Measurements from ENCODE around the gene GPD1L.

The GPD1L gene

GRCh38 chr3:32138545-32139104 lies 32.2 kb downstream of the GPD1L start:
- Histone ChIP-seq H3K36me3 (ENCODE audit: insufficient read depth, low read length) (no peaks in the 10 kb centered on the region), H3K4me1 (ENCODE audit: insufficient read depth, low read length) (no peaks in the 10 kb centered on the region), H3K9me3 (ENCODE audit: control insufficient read depth, insufficient read depth, low read length) (no peaks in the 10 kb centered on the region), H3K9ac (ENCODE audit: low read depth, low read length) (no peak overlapping the region)

GRCh38 chr3:32140943-32141342 lies 34.5 kb downstream of the GPD1L start:
- no peak overlapping the region for H3K9ac ChIP-seq (ENCODE audit: low read depth, low read length)
- no peaks in the 10 kb centered on the region for H3K4me1 ChIP-seq (ENCODE audit: insufficient read depth, low read length)

GRCh38 chr3:32143849-32144757 lies 37.7 kb downstream of the GPD1L start:
- H3K36me3 ChIP-seq (ENCODE audit: insufficient read depth, low read length): no peaks in the 10 kb centered on the region
- no peaks in the 10 kb centered on the region for H3K9me3 ChIP-seq (ENCODE audit: control insufficient read depth, insufficient read depth, low read length)
- peaks cover 22% of the 10 kb centered on the region for H3K4me1 ChIP-seq (ENCODE audit: insufficient read depth, low read length)
- no peak overlapping the region for H3K9ac ChIP-seq (ENCODE audit: low read depth, low read length)

More at GRCh38 chr3:32140943-32141342, 34.5 kb downstream of the GPD1L start:
- no peaks in the 10 kb centered on the region for H3K36me3 ChIP-seq (ENCODE audit: insufficient read depth, low read length)
- H3K9me3 ChIP-seq (ENCODE audit: control insufficient read depth, insufficient read depth, low read length): no peaks in the 10 kb centered on the region

- Histone ChIP-seq H3K36me3 (ENCODE audit: insufficient read depth, low read length) (no peaks in the 10 kb centered on the region), H3K9me3 (ENCODE audit: control insufficient read depth, insufficient read depth, low read length) (no peaks in the 10 kb centered on the region), H3K9ac (ENCODE audit: low read depth, low read length) (no peak overlapping the region), H3K4me1 (ENCODE audit: insufficient read depth, low read length) (peaks cover 22% of the 10 kb centered on the region)
Measured at GRCh38 chr3:32146746-32147211, 40.4 kb downstream of the GPD1L start.

- Histone ChIP-seq H3K36me3 (ENCODE audit: insufficient read depth, low read length) (no peaks in the 10 kb centered on the region), H3K4me1 (ENCODE audit: insufficient read depth, low read length) (peaks cover 22% of the 10 kb centered on the region), H3K9ac (ENCODE audit: low read depth, low read length) (no peak overlapping the region), H3K9me3 (ENCODE audit: control insufficient read depth, insufficient read depth, low read length) (no peaks in the 10 kb centered on the region)
Measured at GRCh38 chr3:32147509-32147908, 41.1 kb downstream of the GPD1L start.

- Histone ChIP-seq H3K9ac (ENCODE audit: low read depth, low read length) (no peak overlapping the region), H3K9me3 (ENCODE audit: control insufficient read depth, insufficient read depth, low read length) (no peaks in the 10 kb centered on the region), H3K4me1 (ENCODE audit: insufficient read depth, low read length) (peaks cover 22% of the 10 kb centered on the region), H3K36me3 (ENCODE audit: insufficient read depth, low read length) (no peaks in the 10 kb centered on the region)
Measured at GRCh38 chr3:32147933-32148332, 41.5 kb downstream of the GPD1L start.

GRCh38 chr3:32148351-32148750 lies 41.9 kb downstream of the GPD1L start:
- H3K9ac ChIP-seq (ENCODE audit: low read depth, low read length): no peak overlapping the region
- no peaks in the 10 kb centered on the region for H3K36me3 ChIP-seq (ENCODE audit: insufficient read depth, low read length)
- H3K4me1 ChIP-seq (ENCODE audit: insufficient read depth, low read length): peaks cover 22% of the 10 kb centered on the region
- no peaks in the 10 kb centered on the region for H3K9me3 ChIP-seq (ENCODE audit: control insufficient read depth, insufficient read depth, low read length)

- Histone ChIP-seq H3K9me3 (ENCODE audit: control insufficient read depth, insufficient read depth, low read length) (no peaks in the 10 kb centered on the region), H3K9ac (ENCODE audit: low read depth, low read length) (no peak overlapping the region), H3K36me3 (ENCODE audit: insufficient read depth, low read length) (no peaks in the 10 kb centered on the region), H3K4me1 (ENCODE audit: insufficient read depth, low read length) (peaks cover 2% of the 10 kb centered on the region)
Measured at GRCh38 chr3:32153414-32154204, 47.2 kb downstream of the GPD1L start.

GRCh38 chr3:32154205-32154579 lies 47.8 kb downstream of the GPD1L start:
- no peak overlapping the region for H3K9ac ChIP-seq (ENCODE audit: low read depth, low read length)
- no peaks in the 10 kb centered on the region for H3K9me3 ChIP-seq (ENCODE audit: control insufficient read depth, insufficient read depth, low read length)
- H3K36me3 ChIP-seq (ENCODE audit: insufficient read depth, low read length): no peaks in the 10 kb centered on the region
- no peaks in the 10 kb centered on the region for H3K4me1 ChIP-seq (ENCODE audit: insufficient read depth, low read length)

- H3K4me1 ChIP-seq (ENCODE audit: insufficient read depth, low read length): no peaks in the 10 kb centered on the region
- no peaks in the 10 kb centered on the region for H3K36me3 ChIP-seq (ENCODE audit: insufficient read depth, low read length)
- no peak overlapping the region for H3K9ac ChIP-seq (ENCODE audit: low read depth, low read length)
- no peaks in the 10 kb centered on the region for H3K9me3 ChIP-seq (ENCODE audit: control insufficient read depth, insufficient read depth, low read length)
Measured at GRCh38 chr3:32155117-32155516, 48.7 kb downstream of the GPD1L start.

GRCh38 chr3:32157600-32158264 lies 51.3 kb downstream of the GPD1L start:
- no peak overlapping the region for H3K9ac ChIP-seq (ENCODE audit: low read depth, low read length)
- H3K36me3 ChIP-seq (ENCODE audit: insufficient read depth, low read length): no peaks in the 10 kb centered on the region
- H3K4me1 ChIP-seq (ENCODE audit: insufficient read depth, low read length): no peaks in the 10 kb centered on the region
- H3K9me3 ChIP-seq (ENCODE audit: control insufficient read depth, insufficient read depth, low read length): no peaks in the 10 kb centered on the region

GRCh38 chr3:32160706-32161214 lies 54.3 kb downstream of the GPD1L start:
- Histone ChIP-seq H3K9me3 (ENCODE audit: control insufficient read depth, insufficient read depth, low read length) (0 out of 2 replicates have a peak, but pooled peaks cover 3% of the 10 kb centered on the region), H3K4me1 (ENCODE audit: insufficient read depth, low read length) (no peaks in the 10 kb centered on the region), H3K36me3 (ENCODE audit: insufficient read depth, low read length) (no peaks in the 10 kb centered on the region), H3K9ac (ENCODE audit: low read depth, low read length) (no peak overlapping the region)

- H3K4me1 ChIP-seq (ENCODE audit: insufficient read depth, low read length): no peaks in the 10 kb centered on the region
- H3K36me3 ChIP-seq (ENCODE audit: insufficient read depth, low read length): no peaks in the 10 kb centered on the region
- H3K9me3 ChIP-seq (ENCODE audit: control insufficient read depth, insufficient read depth, low read length): 0 out of 2 replicates have a peak, but pooled peaks cover 3% of the 10 kb centered on the region
- no peak overlapping the region for H3K9ac ChIP-seq (ENCODE audit: low read depth, low read length)
Measured at GRCh38 chr3:32165442-32165841, 59.0 kb downstream of the GPD1L start.

GRCh38 chr3:32166654-32167053 lies 60.2 kb downstream of the GPD1L start:
- peaks cover 9% of the 10 kb centered on the region; the same call in 1 of the 2 replicates for H3K9me3 ChIP-seq (ENCODE audit: control insufficient read depth, insufficient read depth, low read length)
- no peak overlapping the region for H3K9ac ChIP-seq (ENCODE audit: low read depth, low read length)
- no peaks in the 10 kb centered on the region; the same call in 1 of the 2 replicates for H3K36me3 ChIP-seq (ENCODE audit: insufficient read depth, low read length)
- no peaks in the 10 kb centered on the region for H3K4me1 ChIP-seq (ENCODE audit: insufficient read depth, low read length)
